Naive thymus-derived CD4-positive, alpha-beta T cell (primary cell): ENCODE data around the gene ODAD3. TPM values are rescaled to one million over a fixed set of nuclear protein-coding genes. Genes with fewer than 3 reads are reported as not detected.
"Not testable (repeated sequence)": the region's sequence is repeated elsewhere in the genome, so short reads cannot be mapped to it uniquely, and the experiment has no call there.

Experiments
- ATAC-seq: fragments of 150-1000 bp; cut with Tn5 transposase; 2 replicates; pipeline ENCODE4 v1.10.0; 2021; ENCODE audit warnings: mild to moderate bottlenecking, moderate library complexity
- CTCF ChIA-PET: fragments of 350-600 bp; sonication (Branson Sonifier 250); formaldehyde crosslinking; loops from one replicate; lab custom pipeline; 2021; ENCODE audit warnings: antibody characterized with exemption; lab: Charles Lee
- POLR2A ChIA-PET: fragments of 350-600 bp; sonication (Branson Sonifier 250); formaldehyde crosslinking; loops from one replicate; lab custom pipeline; 2021; ENCODE audit warnings: antibody characterized with exemption, inconsistent platforms; lab: Charles Lee
- DNase-seq, 9 donors: peaks; one replicate each; pipeline versions ENCODE4 v3.0.0 to v3.0.0-alpha.2; 2020 to 2022; ENCODE audit warnings: mixed read lengths in 1 of 9
- H3K27ac ChIP-seq: one replicate; pipeline ENCODE4 v1.7.0; 2013; ENCODE audit warnings: mild to moderate bottlenecking, low read depth, low read length, moderate library complexity
- H3K27me3 ChIP-seq, 2 donors: one replicate each; pipeline ENCODE4 v1.7.0; 2013; ENCODE audit warnings: low read length in 2 of 2, mild to moderate bottlenecking in 2 of 2, moderate library complexity in 2 of 2; ENCODE audit not compliant: control insufficient read depth in 2 of 2, insufficient read depth in 2 of 2
- H3K36me3 ChIP-seq, 3 experiments: 1 replicate in 2 of 3; 2 replicates in 1 of 3; pipeline ENCODE4 v1.7.0; 2013; ENCODE audit warnings: low read length in 3 of 3, mild to moderate bottlenecking in 3 of 3, moderate library complexity in 1 of 3; ENCODE audit not compliant: insufficient read depth in 3 of 3, control insufficient read depth in 2 of 3
- H3K4me1 ChIP-seq, 2 donors: one replicate each; pipeline ENCODE4 v1.7.0; 2013; ENCODE audit warnings: low read length in 2 of 2, mild to moderate bottlenecking in 2 of 2, moderate library complexity in 1 of 2; ENCODE audit not compliant: control insufficient read depth in 2 of 2, insufficient read depth in 2 of 2
- H3K4me3 ChIP-seq: 2 replicates; pipeline ENCODE4 v1.7.0; 2013; ENCODE audit warnings: mild to moderate bottlenecking, low read length
- H3K9me3 ChIP-seq, 3 experiments: 1 replicate in 2 of 3; 2 replicates in 1 of 3; pipeline ENCODE4 v1.7.0; 2013; ENCODE audit warnings: low read length in 3 of 3; ENCODE audit not compliant: control insufficient read depth in 2 of 3
- H3K27ac Mint-ChIP-seq, 9 donors: one replicate each; pipeline ENCODE4 v1.8.0; 2020 to 2022; ENCODE audit warnings: mixed read lengths in 9 of 9, mild to moderate bottlenecking in 8 of 9, moderate library complexity in 5 of 9, inconsistent platforms in 2 of 9
- H3K27me3 Mint-ChIP-seq, 5 donors: one replicate each; pipeline ENCODE4 v1.8.0; 2021 to 2022; ENCODE audit warnings: mixed read lengths in 5 of 5, mild to moderate bottlenecking in 1 of 5
- H3K36me3 Mint-ChIP-seq, 5 donors: one replicate each; pipeline ENCODE4 v1.8.0; 2020 to 2022; ENCODE audit warnings: mixed read lengths in 5 of 5, mild to moderate bottlenecking in 3 of 5, inconsistent platforms in 1 of 5
- H3K4me1 Mint-ChIP-seq, 7 donors: one replicate each; pipeline ENCODE4 v1.8.0; 2020 to 2022; ENCODE audit warnings: mixed read lengths in 7 of 7, mild to moderate bottlenecking in 3 of 7, inconsistent platforms in 1 of 7
- H3K4me3 Mint-ChIP-seq, 10 donors: one replicate each; pipeline ENCODE4 v1.8.0; 2020 to 2022; ENCODE audit warnings: mild to moderate bottlenecking in 10 of 10, mixed read lengths in 10 of 10, moderate library complexity in 6 of 10, inconsistent platforms in 2 of 10
- H3K9me3 Mint-ChIP-seq, 11 donors: one replicate each; pipeline ENCODE4 v1.8.0; 2020 to 2022; ENCODE audit warnings: mixed read lengths in 11 of 11, mild to moderate bottlenecking in 4 of 11, inconsistent platforms in 1 of 11, moderate library complexity in 1 of 11
- intact Hi-C, 2 donors: fragments of 100-400 bp; cut with micrococcal nuclease; formaldehyde crosslinking; loops; one replicate each; pipeline ENCODE4 v1.15.1; 2023
- polyA plus RNA-seq, 2 donors: library from polyadenylated mRNA; unstranded; fragments of 300-500 nt; fragmentation: Illumina TruSeq; gene quantifications; one replicate each; pipeline ENCODE4 v1.2.3, GENCODE V29; 2021
- total RNA-seq, 6 experiments: library from RNA in 5 of 6; stranded (reverse) in 5 of 6; gene quantifications; 1 replicate in 5 of 6; 2 replicates in 1 of 6; pipeline ENCODE4 v1.2.3 and lab custom pipeline; 2021 to 2026

Gene ODAD3
- total and polyA plus RNA-seq, 7 experiments from 2014 or later, result not detected

DNA sequence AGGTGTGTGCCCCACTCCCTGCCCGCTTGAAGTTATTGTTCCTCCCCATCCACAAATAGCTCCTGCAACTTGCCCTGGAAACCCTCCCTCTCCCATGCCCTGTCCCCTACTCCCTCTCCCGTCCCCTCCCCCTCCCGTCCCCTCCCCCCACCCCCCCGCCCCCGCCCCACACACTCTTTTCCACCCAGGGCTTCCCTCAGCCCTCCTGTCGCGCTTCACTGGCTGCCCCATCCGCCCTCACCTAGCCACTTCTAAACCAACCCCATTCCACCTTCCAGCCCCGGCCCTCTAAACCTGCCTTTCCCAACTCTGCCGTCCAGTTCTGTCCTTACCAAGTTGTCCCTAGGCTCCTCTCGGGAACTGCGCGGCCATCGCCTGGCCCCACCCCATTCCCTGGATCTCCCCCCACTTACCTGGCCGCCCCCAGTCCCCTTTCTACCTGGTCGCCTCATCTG, 16.8 kb downstream of the ODAD3 start:
- peak overlapping the region in 4 of 10 donors; percentile 12 to 66 (median 23) for H3K4me3 Mint-ChIP-seq
- Histone ChIP-seq H3K36me3 (no peaks in the 10 kb centered on the region), H3K27me3 (peaks cover 6 to 27% of the 10 kb centered on the region in 2 donors), H3K4me3 (no peak overlapping the region), H3K9me3 (no peaks in the 10 kb centered on the region), H3K27ac (no peak overlapping the region), H3K4me1 (peaks cover 10 to 31% of the 10 kb centered on the region in 2 donors)
- DNase-seq (no peak), ATAC-seq (no peak)
- intact Hi-C loops, result no loop called here
- no peak overlapping the region for H3K27ac Mint-ChIP-seq
- no peaks in the 10 kb centered on the region for H3K36me3 Mint-ChIP-seq
- peaks cover 0 to 2% (median 0%) of the 10 kb centered on the region in 11 donors for H3K9me3 Mint-ChIP-seq
- CTCF ChIA-PET, result interaction anchor here (1.5 kb wide), 1 partner anchor 37 kb away, joined by 5 read pairs; no protein-coding TSS in a partner anchor
- POLR2A ChIA-PET, result interaction anchor here (0.5 kb wide), 1 partner anchor 97 kb away, joined by 3 read pairs; no protein-coding TSS in a partner anchor
- peaks cover 21 to 36% (median 24%) of the 10 kb centered on the region in 7 donors for H3K4me1 Mint-ChIP-seq
- peaks cover 25 to 75% (median 42%) of the 10 kb centered on the region in 5 donors for H3K27me3 Mint-ChIP-seq

DNA sequence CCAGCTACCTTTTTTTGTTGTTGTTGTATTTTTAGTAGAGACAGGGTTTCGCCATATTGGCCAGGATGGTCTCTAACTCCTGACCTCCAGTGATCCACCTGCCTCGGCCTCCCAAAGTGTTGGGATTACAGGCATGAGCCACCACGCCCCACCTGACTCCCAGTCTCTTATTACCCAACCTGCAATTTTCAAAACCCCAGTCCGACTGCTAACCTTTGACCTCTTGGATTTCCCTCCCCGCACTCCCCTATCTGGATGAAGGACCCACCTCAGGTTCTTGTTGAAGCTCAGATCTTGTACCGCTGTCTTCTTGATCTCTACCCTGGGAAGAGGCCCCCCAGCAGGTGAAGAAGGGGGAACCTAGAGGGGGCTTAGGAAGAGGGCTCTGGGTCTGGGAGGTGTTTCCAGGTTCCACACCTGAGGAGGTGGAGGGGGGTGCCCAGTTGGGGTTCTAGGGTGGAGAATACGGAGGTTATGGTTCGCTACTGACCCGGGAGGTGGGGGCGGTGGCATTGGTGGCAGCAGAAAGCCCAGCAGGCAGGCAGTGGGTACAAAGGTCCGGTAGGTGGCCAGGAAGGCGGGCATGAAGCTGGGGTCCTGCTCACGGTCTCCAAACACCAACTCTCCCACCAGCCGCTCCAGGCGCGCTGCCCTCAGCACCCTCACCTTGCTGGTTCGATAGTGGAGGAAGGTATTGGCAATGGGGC, 18.4 kb downstream of the ODAD3 start:
- H3K4me3 Mint-ChIP-seq, result peak overlapping the region in 1 of 10 donors; percentile 23
- Histone ChIP-seq H3K36me3 (no peaks in the 10 kb centered on the region), H3K27ac (no peak overlapping the region), H3K4me3 (no peak overlapping the region), H3K4me1 (peaks cover 0 to 14% of the 10 kb centered on the region in 2 donors), H3K9me3 (no peaks in the 10 kb centered on the region), H3K27me3 (peaks cover 0 to 18% of the 10 kb centered on the region in 2 donors)
- peaks cover 0 to 2% (median 0%) of the 10 kb centered on the region in 11 donors for H3K9me3 Mint-ChIP-seq
- POLR2A ChIA-PET, result no interaction called here
- H3K27me3 Mint-ChIP-seq, result peaks cover 15 to 63% (median 36%) of the 10 kb centered on the region in 5 donors
- CTCF ChIA-PET, result no interaction called here
- H3K27ac Mint-ChIP-seq, result no peak overlapping the region
- no peaks in the 10 kb centered on the region for H3K36me3 Mint-ChIP-seq
- H3K4me1 Mint-ChIP-seq, result peaks cover 9 to 22% (median 12%) of the 10 kb centered on the region in 7 donors
- intact Hi-C loops, result no loop called here
- DNase-seq (no peak), ATAC-seq (no peak)

- no peak overlapping the region for H3K4me3 ChIP-seq
- POLR2A ChIA-PET, result no interaction called here
- no peak overlapping the region for H3K4me3 Mint-ChIP-seq
- no peak overlapping the region for H3K27ac ChIP-seq
- DNase-seq, result no peak
- peaks cover 0 to 2% (median 0%) of the 10 kb centered on the region in 11 donors for H3K9me3 Mint-ChIP-seq
- ATAC-seq, result no peak
- CTCF ChIA-PET, result no interaction called here
- no peaks in the 10 kb centered on the region for H3K36me3 ChIP-seq
- H3K27me3 Mint-ChIP-seq, result peaks cover 5 to 48% (median 18%) of the 10 kb centered on the region in 5 donors
- peak overlapping the region in 1 of 9 donors; percentile 3 for H3K27ac Mint-ChIP-seq
- H3K27me3 ChIP-seq, result peaks cover 0 to 3% of the 10 kb centered on the region in 2 donors
- no peaks in the 10 kb centered on the region for H3K9me3 ChIP-seq
- peaks cover 0 to 7% (median 4%) of the 10 kb centered on the region in 7 donors for H3K4me1 Mint-ChIP-seq
- H3K36me3 Mint-ChIP-seq, result no peaks in the 10 kb centered on the region
- no peaks in the 10 kb centered on the region for H3K4me1 ChIP-seq
- intact Hi-C loops, result no loop called here
These were observed 20.4 kb downstream of the ODAD3 start for GRCh38 chr19:11414544-11414943.

- peaks cover 0 to 2% (median 0%) of the 10 kb centered on the region in 11 donors for H3K9me3 Mint-ChIP-seq
- DNase-seq, result no peak
- Histone ChIP-seq H3K36me3 (no peaks in the 10 kb centered on the region), H3K4me3 (no peak overlapping the region), H3K27ac (no peak overlapping the region), H3K4me1 (no peaks in the 10 kb centered on the region), H3K27me3 (no peaks in the 10 kb centered on the region), H3K9me3 (no peaks in the 10 kb centered on the region)
- no peaks in the 10 kb centered on the region for H3K36me3 Mint-ChIP-seq
- POLR2A ChIA-PET, result no interaction called here
- peaks cover 4 to 23% (median 11%) of the 10 kb centered on the region in 5 donors for H3K27me3 Mint-ChIP-seq
- ATAC-seq, result no peak
- H3K27ac Mint-ChIP-seq, result no peak overlapping the region
- peaks cover 0 to 5% (median 0%) of the 10 kb centered on the region in 7 donors for H3K4me1 Mint-ChIP-seq
- intact Hi-C loops, result no loop called here
- CTCF ChIA-PET, result no interaction called here
- no peak overlapping the region for H3K4me3 Mint-ChIP-seq
These were observed 24.2 kb downstream of the ODAD3 start for GRCh38 chr19:11410682-11411081.

GRCh38 chr19:11408591-11408990, 26.3 kb downstream of the ODAD3 start:
- no peak for ATAC-seq
- Mint-ChIP-seq H3K27ac (no peak overlapping the region), H3K4me3 (no peak overlapping the region), H3K4me1 (peaks cover 0 to 5% (median 0%) of the 10 kb centered on the region in 7 donors), H3K27me3 (peaks cover 4 to 23% (median 11%) of the 10 kb centered on the region in 5 donors), H3K36me3 (no peaks in the 10 kb centered on the region), H3K9me3 (no peaks in the 10 kb centered on the region)
- intact Hi-C loops, result no loop called here
- Histone ChIP-seq H3K4me3 (no peak overlapping the region), H3K9me3 (no peaks in the 10 kb centered on the region), H3K36me3 (no peaks in the 10 kb centered on the region), H3K27ac (no peak overlapping the region), H3K4me1 (no peaks in the 10 kb centered on the region), H3K27me3 (no peaks in the 10 kb centered on the region)
- no peak for DNase-seq
- CTCF ChIA-PET, result no interaction called here
- POLR2A ChIA-PET, result no interaction called here

- H3K36me3 Mint-ChIP-seq, H3K27ac Mint-ChIP-seq, H3K9me3 Mint-ChIP-seq, ATAC-seq, H3K36me3 ChIP-seq, H3K4me1 ChIP-seq, H3K27me3 ChIP-seq, POLR2A ChIA-PET, H3K9me3 ChIP-seq, H3K4me3 ChIP-seq, H3K27ac ChIP-seq, H3K4me1 Mint-ChIP-seq, H3K4me3 Mint-ChIP-seq, DNase-seq: not testable (repeated sequence)
- intact Hi-C loops, result loop anchor here in 1 of 2 donors (1.0 kb wide), 1 partner anchor 25 kb away; no protein-coding TSS in a partner anchor
- peaks cover 4 to 23% (median 11%) of the 10 kb centered on the region in 5 donors for H3K27me3 Mint-ChIP-seq
- CTCF ChIA-PET, result interaction anchor here (0.7 to 2.5 kb wide), 2 partner anchors 26 to 36 kb away, joined by 10 to 13 read pairs; no protein-coding TSS in a partner anchor
These were observed 28.2 kb downstream of the ODAD3 start for GRCh38 chr19:11406703-11407236.
